Natural killer cell treated with Interleukin-12 subunit alpha and Interleukin-12 subunit beta and Interleukin-15 and Interleukin-18, amount 100 ng/mL, for 72 hours (primary cell): ENCODE measurements around the gene EME1. TPM values are rescaled to one million over a fixed set of nuclear protein-coding genes. Genes with fewer than 3 reads are reported as not detected.

Experiments used
- ATAC-seq, 2 donors: fragments of 150-1000 bp; cut with Tn5 transposase in 1 of 2; sonication (Bioruptor Pico), chemical (Tn5 transposase) in 1 of 2; 2 replicates each; pipeline ENCODE4 v1.10.0; 2021
- DNase-seq: peaks from one replicate; pipeline ENCODE4 v3.0.0; 2022; ENCODE audit warnings: low spot score
- H3K27ac Mint-ChIP-seq, 2 donors: 1 replicate in 1 of 2; 2 replicates in 1 of 2; pipeline ENCODE4 v1.8.0; 2022; ENCODE audit warnings: mixed read lengths in 2 of 2, mild to moderate bottlenecking in 1 of 2, moderate library complexity in 1 of 2
- H3K27me3 Mint-ChIP-seq, 2 donors: 1 replicate in 1 of 2; 2 replicates in 1 of 2; pipeline ENCODE4 v1.8.0; 2022; ENCODE audit warnings: mixed read lengths in 2 of 2
- H3K36me3 Mint-ChIP-seq: one replicate; pipeline ENCODE4 v1.8.0; 2022; ENCODE audit warnings: mixed read lengths
- H3K4me1 Mint-ChIP-seq, 2 donors: 1 replicate in 1 of 2; 2 replicates in 1 of 2; pipeline ENCODE4 v1.8.0; 2022; ENCODE audit warnings: low read depth in 2 of 2, mixed read lengths in 2 of 2, mild to moderate bottlenecking in 1 of 2
- H3K4me3 Mint-ChIP-seq: one replicate; pipeline ENCODE4 v1.8.0; 2022; ENCODE audit warnings: mixed read lengths
- H3K9me3 Mint-ChIP-seq: 2 replicates; pipeline ENCODE4 v1.8.0; 2022; ENCODE audit warnings: mixed read lengths
- total RNA-seq, 2 donors: library from RNA; stranded (reverse); gene quantifications; one replicate each; pipeline ENCODE4 v1.2.3, GENCODE V29; 2022

The EME1 gene
- total RNA-seq, 2 donors from 2014 or later, result 15.8 to 40.2 TPM

GRCh38 chr17:50339381-50339780, 33.6 kb upstream of the EME1 start:
- Mint-ChIP-seq H3K27me3 (peaks cover 0 to 3% of the 10 kb centered on the region in 2 donors), H3K27ac (no peak overlapping the region), H3K36me3 (peaks cover 14% of the 10 kb centered on the region), H3K4me3 (no peak overlapping the region), H3K9me3 (peaks cover 3% of the 10 kb centered on the region), H3K4me1 (no peaks in the 10 kb centered on the region)
- ATAC-seq, result no peak
- no peak for DNase-seq

GRCh38 chr17:50344731-50345365, 28.2 kb upstream of the EME1 start:
- Mint-ChIP-seq H3K4me1 (peaks cover 9 to 21% of the 10 kb centered on the region in 2 donors), H3K27me3 (peaks cover 0 to 3% of the 10 kb centered on the region in 2 donors), H3K27ac (no peak overlapping the region), H3K4me3 (peak overlapping the region; percentile 50), H3K36me3 (no peaks in the 10 kb centered on the region), H3K9me3 (no peaks in the 10 kb centered on the region)
- DNase-seq (no peak), ATAC-seq (no peak)

- no peaks in the 10 kb centered on the region for H3K36me3 Mint-ChIP-seq
- ATAC-seq, result peak; percentile 95 to 98
- H3K9me3 Mint-ChIP-seq, result no peaks in the 10 kb centered on the region
These were observed 27.4 kb upstream of the EME1 start, which contains the start of gene XYLT2 for GRCh38 chr17:50345432-50346312. Gene XYLT2, plus strand, starts transcription at chr17:50346126. Its CDS starts 15 bp downstream, at chr17:50346141.

GRCh38 chr17:50346313-50347116, 26.5 kb upstream of the EME1 start:
- Mint-ChIP-seq H3K9me3 (no peaks in the 10 kb centered on the region), H3K27ac (peak overlapping the region; percentile 57 to 78), H3K27me3 (no peaks in the 10 kb centered on the region), H3K36me3 (no peaks in the 10 kb centered on the region), H3K4me3 (peak overlapping the region; percentile 85), H3K4me1 (peaks cover 9 to 28% of the 10 kb centered on the region in 2 donors)
- peak; percentile 75 for DNase-seq
- ATAC-seq, result peak; percentile 78 to 85

More at GRCh38 chr17:50345432-50346312, 27.4 kb upstream of the EME1 start, which contains the start of gene XYLT2:
- Mint-ChIP-seq H3K27ac (peak within 1 kb of the TSS; percentile 57 to 78), H3K4me1 (peaks cover 9 to 22% of the 10 kb centered on the region in 2 donors), H3K4me3 (peak within 1 kb of the TSS; percentile 85), H3K27me3 (no peaks in the 10 kb centered on the region)
- DNase-seq, result peak; percentile 94

- no peak for ATAC-seq
- Mint-ChIP-seq H3K9me3 (no peaks in the 10 kb centered on the region), H3K4me1 (peaks cover 9 to 34% of the 10 kb centered on the region in 2 donors), H3K36me3 (no peaks in the 10 kb centered on the region), H3K27me3 (no peaks in the 10 kb centered on the region), H3K4me3 (peak overlapping the region; percentile 85), H3K27ac (peak overlapping the region; percentile 57 to 78)
- no peak for DNase-seq
These were observed 25.7 kb upstream of the EME1 start for GRCh38 chr17:50347117-50347893.

GRCh38 chr17:50347894-50348291, 25.1 kb upstream of the EME1 start:
- no peaks in the 10 kb centered on the region for H3K9me3 Mint-ChIP-seq
- peak overlapping the region in 1 of 2 donors; percentile 22 for H3K27ac Mint-ChIP-seq
- no peak for DNase-seq
- peak overlapping the region; percentile 85 for H3K4me3 Mint-ChIP-seq
- H3K36me3 Mint-ChIP-seq, result no peaks in the 10 kb centered on the region
- peaks cover 9 to 36% of the 10 kb centered on the region in 2 donors for H3K4me1 Mint-ChIP-seq
- no peaks in the 10 kb centered on the region for H3K27me3 Mint-ChIP-seq
- no peak for ATAC-seq

GRCh38 chr17:50348522-50349242, 24.3 kb upstream of the EME1 start:
- H3K4me3 Mint-ChIP-seq, result no peak overlapping the region
- DNase-seq (no peak), ATAC-seq (no peak)
- peaks cover 9 to 41% of the 10 kb centered on the region in 2 donors for H3K4me1 Mint-ChIP-seq
- H3K27me3 Mint-ChIP-seq, result no peaks in the 10 kb centered on the region
- no peaks in the 10 kb centered on the region for H3K9me3 Mint-ChIP-seq
- H3K27ac Mint-ChIP-seq, result no peak overlapping the region
- no peaks in the 10 kb centered on the region for H3K36me3 Mint-ChIP-seq

- DNase-seq, result no peak
- no peaks in the 10 kb centered on the region for H3K27me3 Mint-ChIP-seq
- H3K4me1 Mint-ChIP-seq, result peaks cover 9 to 41% of the 10 kb centered on the region in 2 donors
- H3K4me3 Mint-ChIP-seq, result no peak overlapping the region
- H3K36me3 Mint-ChIP-seq, result no peaks in the 10 kb centered on the region
- ATAC-seq, result no peak
- no peaks in the 10 kb centered on the region for H3K9me3 Mint-ChIP-seq
- H3K27ac Mint-ChIP-seq, result no peak overlapping the region
These were observed 23.8 kb upstream of the EME1 start for GRCh38 chr17:50349243-50349600.

- DNase-seq, result no peak
- Mint-ChIP-seq H3K4me3 (no peak overlapping the region), H3K27ac (peak overlapping the region in 1 of 2 donors; percentile 40)
These were observed 22.3 kb upstream of the EME1 start for GRCh38 chr17:50350733-50351132.

GRCh38 chr17:50352072-50352692, 20.8 kb upstream of the EME1 start:
- no peaks in the 10 kb centered on the region for H3K27me3 Mint-ChIP-seq
- H3K9me3 Mint-ChIP-seq, result no peaks in the 10 kb centered on the region
- peaks cover 9 to 30% of the 10 kb centered on the region in 2 donors for H3K4me1 Mint-ChIP-seq
- DNase-seq, result no peak
- H3K36me3 Mint-ChIP-seq, result no peaks in the 10 kb centered on the region
- H3K27ac Mint-ChIP-seq, result peak overlapping the region in 1 of 2 donors; percentile 1
- no peak for ATAC-seq
- H3K4me3 Mint-ChIP-seq, result no peak overlapping the region

More at GRCh38 chr17:50350733-50351132, 22.3 kb upstream of the EME1 start:
- no peaks in the 10 kb centered on the region for H3K9me3 Mint-ChIP-seq
- H3K4me1 Mint-ChIP-seq, result peaks cover 9 to 38% of the 10 kb centered on the region in 2 donors
- no peak for ATAC-seq
- no peaks in the 10 kb centered on the region for H3K27me3 Mint-ChIP-seq
- H3K36me3 Mint-ChIP-seq, result no peaks in the 10 kb centered on the region

- Mint-ChIP-seq H3K27ac (no peak overlapping the region), H3K9me3 (no peaks in the 10 kb centered on the region), H3K4me3 (no peak overlapping the region), H3K36me3 (no peaks in the 10 kb centered on the region), H3K4me1 (peaks cover 5 to 26% of the 10 kb centered on the region in 2 donors), H3K27me3 (no peaks in the 10 kb centered on the region)
- ATAC-seq (no peak), DNase-seq (no peak)
These were observed 20.1 kb upstream of the EME1 start for GRCh38 chr17:50352693-50353599.
